ENCODE results near the gene PLEKHA7. TPM values are rescaled to one million over a fixed set of nuclear protein-coding genes. Genes with fewer than 3 reads are reported as not detected.
"Not testable (repeated sequence)": the region's sequence is repeated elsewhere in the genome, so short reads cannot be mapped to it uniquely, and the experiment has no call there.

Gene PLEKHA7
- total RNA-seq, 1 donor from 2014 or later = 9.5 TPM

DNA sequence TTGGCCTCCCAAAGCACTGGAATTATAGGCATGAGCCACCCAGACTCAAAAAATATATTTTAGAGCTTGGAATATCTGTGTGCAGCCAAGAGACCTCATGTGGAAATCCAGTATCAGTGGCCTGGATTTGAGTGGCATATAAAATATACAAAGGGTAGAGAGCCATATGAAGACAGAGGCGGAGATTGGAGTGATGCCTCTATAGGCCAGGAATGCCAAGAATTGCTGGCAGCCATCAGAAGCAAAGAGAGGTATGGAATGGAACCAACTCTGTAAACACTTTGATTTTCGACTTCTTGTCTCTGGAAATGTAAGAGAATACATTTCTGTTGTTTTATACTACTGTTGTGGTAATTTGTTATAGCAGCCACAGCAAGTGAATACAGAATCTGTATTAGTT, 123.0 kb downstream of the PLEKHA7 start:
- intact Hi-C loops (cut with DNase I) = no loop called here
- H3K4me3 ChIP-seq = no peak overlapping the region
- TF ChIP-seq, protein P1, sequence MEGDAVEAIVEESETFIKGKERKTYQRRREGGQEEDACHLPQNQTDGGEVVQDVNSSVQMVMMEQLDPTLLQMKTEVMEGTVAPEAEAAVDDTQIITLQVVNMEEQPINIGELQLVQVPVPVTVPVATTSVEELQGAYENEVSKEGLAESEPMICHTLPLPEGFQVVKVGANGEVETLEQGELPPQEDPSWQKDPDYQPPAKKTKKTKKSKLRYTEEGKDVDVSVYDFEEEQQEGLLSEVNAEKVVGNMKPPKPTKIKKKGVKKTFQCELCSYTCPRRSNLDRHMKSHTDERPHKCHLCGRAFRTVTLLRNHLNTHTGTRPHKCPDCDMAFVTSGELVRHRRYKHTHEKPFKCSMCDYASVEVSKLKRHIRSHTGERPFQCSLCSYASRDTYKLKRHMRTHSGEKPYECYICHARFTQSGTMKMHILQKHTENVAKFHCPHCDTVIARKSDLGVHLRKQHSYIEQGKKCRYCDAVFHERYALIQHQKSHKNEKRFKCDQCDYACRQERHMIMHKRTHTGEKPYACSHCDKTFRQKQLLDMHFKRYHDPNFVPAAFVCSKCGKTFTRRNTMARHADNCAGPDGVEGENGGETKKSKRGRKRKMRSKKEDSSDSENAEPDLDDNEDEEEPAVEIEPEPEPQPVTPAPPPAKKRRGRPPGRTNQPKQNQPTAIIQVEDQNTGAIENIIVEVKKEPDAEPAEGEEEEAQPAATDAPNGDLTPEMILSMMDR (IDR thresholded peaks at IDR 0.05) = no peak

DNA sequence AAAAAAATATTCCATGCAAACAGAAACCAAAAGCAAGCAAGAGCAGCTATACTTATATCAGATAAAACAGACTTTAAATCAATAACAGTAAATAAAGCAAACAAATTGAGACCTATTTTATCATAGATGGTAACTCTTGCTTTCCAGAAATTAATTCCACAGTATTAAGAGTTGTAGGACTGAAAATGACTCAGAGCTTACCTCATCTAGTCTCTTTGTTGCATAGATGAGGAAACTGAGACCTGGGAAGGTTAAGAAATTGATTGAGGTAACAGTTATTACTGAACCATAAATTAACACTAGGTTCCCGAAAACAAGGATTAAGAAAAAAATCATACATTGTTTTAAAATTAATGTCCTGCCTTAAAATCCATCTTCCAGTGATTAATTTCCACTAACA, 123.8 kb downstream of the PLEKHA7 start:
- Histone ChIP-seq H3K36me3 (no peaks in the 10 kb centered on the region), H3K4me3 (no peak overlapping the region), H3K27ac (no peak overlapping the region), H3K4me1 (no peaks in the 10 kb centered on the region), H3K27me3 (no peaks in the 10 kb centered on the region), H3K9me3 (peaks cover 8 to 24% of the 10 kb centered on the region in 2 donors)
- DNase-seq (ENCODE audit: low spot score in 2 of 2) = no peak
- TF ChIP-seq, protein P1 (IDR thresholded peaks at IDR 0.05) = no peak
- intact Hi-C loops (cut with DNase I) = no loop called here

More for the DNA sequence above, 123.0 kb downstream of the PLEKHA7 start:
- no peaks in the 10 kb centered on the region for H3K36me3 ChIP-seq
- no peak overlapping the region for H3K27ac ChIP-seq
- H3K9me3 ChIP-seq = peaks cover 8 to 24% of the 10 kb centered on the region in 2 donors
- no peaks in the 10 kb centered on the region for H3K4me1 ChIP-seq
- H3K27me3 ChIP-seq = no peaks in the 10 kb centered on the region
- no peak for DNase-seq (ENCODE audit: low spot score in 2 of 2)

GRCh38 chr11:16889905-16890304, 124.3 kb downstream of the PLEKHA7 start:
- Histone ChIP-seq H3K27ac (no peak overlapping the region), H3K4me1 (no peaks in the 10 kb centered on the region), H3K4me3 (no peak overlapping the region), H3K27me3 (no peaks in the 10 kb centered on the region), H3K36me3 (no peaks in the 10 kb centered on the region), H3K9me3 (peaks cover 8 to 24% of the 10 kb centered on the region in 2 donors)
- intact Hi-C loops (cut with DNase I) = no loop called here
- TF ChIP-seq, protein P1 (IDR thresholded peaks at IDR 0.05) = no peak
- DNase-seq (ENCODE audit: low spot score in 2 of 2) = no peak

GRCh38 chr11:16889010-16889409, 125.2 kb downstream of the PLEKHA7 start:
- H3K27ac ChIP-seq; H3K4me3 ChIP-seq; H3K36me3 ChIP-seq; DNase-seq (ENCODE audit: low spot score in 2 of 2); intact Hi-C loops (cut with DNase I); H3K27me3 ChIP-seq; H3K4me1 ChIP-seq: not testable (repeated sequence)
- peaks cover 8 to 24% of the 10 kb centered on the region in 2 donors for H3K9me3 ChIP-seq

GRCh38 chr11:16887887-16888286, 126.3 kb downstream of the PLEKHA7 start:
- intact Hi-C loops (cut with DNase I); H3K27ac ChIP-seq; H3K36me3 ChIP-seq; H3K27me3 ChIP-seq; H3K4me1 ChIP-seq; H3K4me3 ChIP-seq; DNase-seq (ENCODE audit: low spot score in 2 of 2): not testable (repeated sequence)
- H3K9me3 ChIP-seq = peaks cover 8 to 24% of the 10 kb centered on the region in 2 donors

DNA sequence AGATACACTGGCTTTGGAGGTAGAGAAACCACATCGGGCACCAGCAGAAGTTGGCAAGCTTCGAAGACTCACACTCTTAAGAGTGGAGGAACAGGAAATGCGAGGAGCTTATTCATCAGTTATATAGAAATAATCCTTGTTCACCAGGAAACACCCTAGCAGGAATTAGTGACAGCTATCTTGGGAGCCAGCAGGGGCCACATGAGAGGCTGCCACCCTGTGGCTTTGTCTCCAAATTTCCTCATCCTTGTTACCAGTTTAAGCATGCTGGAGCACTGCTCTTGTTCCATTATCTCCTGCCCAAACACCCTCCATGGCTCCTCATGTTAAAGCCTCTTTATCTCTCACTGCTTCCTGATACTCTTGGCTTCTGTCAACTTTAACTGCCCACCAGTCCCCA, 131.0 kb downstream of the PLEKHA7 start:
- intact Hi-C loops (cut with DNase I) = no loop called here

More for the DNA sequence above, 131.0 kb downstream of the PLEKHA7 start:
- no peak for DNase-seq (ENCODE audit: low spot score in 2 of 2)
- Histone ChIP-seq H3K4me1 (no peaks in the 10 kb centered on the region), H3K36me3 (no peaks in the 10 kb centered on the region), H3K27ac (no peak overlapping the region), H3K9me3 (no peaks in the 10 kb centered on the region), H3K4me3 (no peak overlapping the region), H3K27me3 (no peaks in the 10 kb centered on the region)
- TF ChIP-seq, protein P1 (IDR thresholded peaks at IDR 0.05) = no peak

Data from ascending aorta (tissue), 2 donors.